HUES64 (cell line): ENCODE measurements around the gene E2F2.
A peak's percentile ranks its signal among the peaks of the same experiment; 100 is the strongest.

Source experiments
- H3K27ac ChIP-seq: 2 replicates; pipeline ENCODE4 v1.7.0; 2013; ENCODE audit warnings: low read depth, low read length, inconsistent platforms
- H3K27me3 ChIP-seq: 2 replicates; pipeline ENCODE4 v1.6.1; 2013; ENCODE audit warnings: mild to moderate bottlenecking, low read length; ENCODE audit not compliant: insufficient read depth
- H3K36me3 ChIP-seq: 2 replicates; pipeline ENCODE4 v1.6.1; 2013; ENCODE audit warnings: mild to moderate bottlenecking, low read length; ENCODE audit not compliant: insufficient read depth
- H3K4me1 ChIP-seq: 2 replicates; pipeline ENCODE4 v1.6.1; 2013; ENCODE audit warnings: mild to moderate bottlenecking, low read length, moderate library complexity; ENCODE audit not compliant: insufficient read depth
- H3K4me3 ChIP-seq: 2 replicates; pipeline ENCODE4 v1.5.1; 2013; ENCODE audit warnings: mild to moderate bottlenecking, low read length, moderate library complexity
- H3K9ac ChIP-seq: 2 replicates; pipeline ENCODE4 v1.6.1; 2013; ENCODE audit warnings: mild to moderate bottlenecking, low read depth, low read length
- H3K9me3 ChIP-seq: 2 replicates; pipeline ENCODE4 v1.6.1; 2013; ENCODE audit warnings: low read depth, low read length; ENCODE audit not compliant: insufficient read depth
- WGBS: fragments of 150-250, 120-280 bp; methylation state at CpG from one replicate; pipeline ENCODE4 v1.1.7; 2013; ENCODE audit warnings: missing lambda C conversion rate; 5-methylcytosine and 5-hydroxymethylcytosine counted together

The E2F2 gene

DNA sequence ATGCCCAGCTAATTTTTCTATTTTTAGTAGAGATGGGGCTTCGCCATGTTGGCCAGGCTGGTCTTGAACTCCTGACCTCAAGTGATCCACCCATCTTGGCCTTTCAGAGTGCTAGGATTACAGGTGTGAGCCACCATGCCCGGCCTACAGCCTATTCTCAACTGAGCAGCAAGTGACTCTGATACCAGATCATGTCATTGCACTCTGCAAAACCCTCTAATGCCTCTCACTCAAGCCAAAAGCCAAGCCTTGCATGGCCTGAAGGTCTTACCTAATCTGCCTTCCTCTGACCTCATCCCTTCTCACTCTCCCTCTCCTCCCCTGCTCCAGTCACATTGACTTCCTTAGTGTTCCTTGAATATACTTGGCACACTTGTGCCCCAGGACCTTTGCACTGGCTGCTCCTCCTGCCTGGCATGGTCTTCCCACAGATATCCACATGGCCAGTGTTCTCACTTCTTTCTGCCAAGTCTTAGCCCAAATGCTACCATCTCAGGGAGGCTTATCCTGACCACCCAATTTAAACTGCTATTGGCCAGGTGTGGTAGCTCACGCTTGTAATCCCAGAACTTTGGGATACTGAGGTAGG lies 38.8 kb downstream of the E2F2 start:
- H3K9me3 ChIP-seq: no peaks in the 10 kb centered on the region

DNA sequence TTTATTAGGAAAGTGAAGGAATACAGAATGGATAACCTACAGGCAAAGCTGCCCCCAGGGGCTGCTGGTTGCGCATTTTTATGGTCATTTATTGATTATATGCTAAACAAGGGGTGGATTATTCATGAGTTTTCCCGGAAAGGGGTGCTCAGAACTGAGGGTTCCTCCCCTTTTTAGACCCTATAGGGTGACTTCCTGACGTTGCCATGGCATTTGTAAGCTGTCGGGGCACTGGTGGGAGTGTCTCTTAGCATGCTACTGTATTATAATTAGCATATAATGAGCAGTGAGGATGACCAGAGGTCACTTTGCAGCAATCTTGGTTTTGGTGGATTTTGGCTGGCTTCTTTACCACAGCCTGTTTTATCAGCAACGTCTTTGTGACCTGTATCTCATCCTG lies 41.2 kb downstream of the E2F2 start:
- Histone ChIP-seq H3K4me1 (no peaks in the 10 kb centered on the region; the same call in 1 of the 2 replicates), H3K27me3 (peaks cover 14% of the 10 kb centered on the region; the same call in 1 of the 2 replicates), H3K36me3 (no peaks in the 10 kb centered on the region), H3K9ac (no peak overlapping the region), H3K4me3 (no peak overlapping the region), H3K9me3 (no peaks in the 10 kb centered on the region), H3K27ac (no peak overlapping the region)
- WGBS: 76% methylated on average over 3 of the region's 5 CpGs

More for the DNA sequence above, 38.8 kb downstream of the E2F2 start:
- no peaks in the 10 kb centered on the region for H3K4me1 ChIP-seq
- no peaks in the 10 kb centered on the region for H3K36me3 ChIP-seq
- WGBS: 87% methylated on average over 3 of the region's 3 CpGs
- no peak overlapping the region for H3K9ac ChIP-seq
- H3K27me3 ChIP-seq: 0 out of 2 replicates have a peak, but pooled peaks cover 2% of the 10 kb centered on the region
- no peak overlapping the region for H3K4me3 ChIP-seq
- H3K27ac ChIP-seq: no peak overlapping the region

DNA sequence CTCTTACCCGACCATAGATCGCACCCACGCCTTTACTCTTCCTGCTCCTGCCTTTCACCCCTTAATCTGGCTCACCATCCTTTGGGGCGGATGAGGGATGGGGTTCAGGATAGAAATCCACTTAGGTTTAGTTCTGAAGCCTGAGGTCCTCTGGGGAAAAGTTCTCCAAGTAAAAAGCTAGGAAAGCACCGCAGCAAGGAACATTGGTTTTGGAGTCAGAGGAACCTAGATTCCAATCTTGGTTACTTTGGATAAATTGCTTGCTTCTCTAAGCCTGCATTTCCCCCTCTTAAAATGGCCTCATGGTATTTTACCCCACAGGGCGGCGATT lies 46.1 kb downstream of the E2F2 start:
- no peaks in the 10 kb centered on the region for H3K9me3 ChIP-seq
- peak overlapping the region; percentile 67 for H3K4me3 ChIP-seq
- 58% methylated on average over 7 of the region's 7 CpGs for WGBS
- H3K36me3 ChIP-seq: no peaks in the 10 kb centered on the region
- H3K27me3 ChIP-seq: peaks cover 29% of the 10 kb centered on the region; the same call in 1 of the 2 replicates
- no peaks in the 10 kb centered on the region; the same call in 1 of the 2 replicates for H3K4me1 ChIP-seq
- no peak overlapping the region for H3K27ac ChIP-seq
- H3K9ac ChIP-seq: peak overlapping the region; percentile 3; the same call in 1 of the 2 replicates

DNA sequence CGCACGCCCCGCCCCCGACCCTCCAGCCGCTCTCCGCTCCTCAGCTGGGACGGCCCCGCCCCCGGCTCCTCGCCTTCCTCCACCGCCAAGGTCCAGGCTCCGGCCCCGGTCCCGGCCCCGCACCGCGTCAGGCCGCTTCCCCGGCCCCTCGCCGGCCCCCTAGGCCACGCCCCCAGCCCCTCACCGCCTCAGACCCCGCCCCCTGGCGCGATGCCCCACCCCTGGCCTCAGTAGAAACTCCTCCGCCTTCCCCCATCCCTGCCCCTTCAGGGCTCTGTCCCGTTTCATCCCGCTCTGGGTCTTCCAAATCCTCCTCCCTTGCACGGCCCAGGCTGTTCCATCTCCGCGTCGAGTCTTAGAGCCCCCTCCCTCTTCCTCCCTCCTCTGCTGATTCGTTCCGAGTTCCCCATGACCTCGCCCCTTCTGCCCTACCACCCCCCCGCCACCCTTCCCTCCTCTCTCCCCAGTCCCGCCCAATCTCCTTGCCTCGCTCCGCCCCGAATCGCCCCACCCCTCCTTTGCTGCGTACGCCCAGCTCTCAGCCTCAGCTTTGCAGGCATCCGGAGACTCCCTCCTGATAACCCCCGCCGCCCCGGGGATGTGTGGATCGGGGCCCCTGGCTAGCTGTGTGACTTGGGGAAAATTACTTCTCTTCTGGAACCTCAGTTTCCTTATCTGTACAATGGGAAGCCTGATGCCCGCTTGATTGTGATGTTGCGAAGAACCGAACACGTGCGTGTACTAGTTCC lies 46.6 kb downstream of the E2F2 start:
- Histone ChIP-seq H3K36me3 (no peaks in the 10 kb centered on the region), H3K9me3 (no peaks in the 10 kb centered on the region), H3K27ac (no peak overlapping the region; the same call in 1 of the 2 replicates), H3K27me3 (peaks cover 29% of the 10 kb centered on the region; the same call in 1 of the 2 replicates), H3K4me3 (peak overlapping the region; percentile 83), H3K4me1 (no peaks in the 10 kb centered on the region; the same call in 1 of the 2 replicates), H3K9ac (peak overlapping the region; percentile 3; the same call in 1 of the 2 replicates)
- 5% methylated on average over 50 of the region's 54 CpGs for WGBS

DNA sequence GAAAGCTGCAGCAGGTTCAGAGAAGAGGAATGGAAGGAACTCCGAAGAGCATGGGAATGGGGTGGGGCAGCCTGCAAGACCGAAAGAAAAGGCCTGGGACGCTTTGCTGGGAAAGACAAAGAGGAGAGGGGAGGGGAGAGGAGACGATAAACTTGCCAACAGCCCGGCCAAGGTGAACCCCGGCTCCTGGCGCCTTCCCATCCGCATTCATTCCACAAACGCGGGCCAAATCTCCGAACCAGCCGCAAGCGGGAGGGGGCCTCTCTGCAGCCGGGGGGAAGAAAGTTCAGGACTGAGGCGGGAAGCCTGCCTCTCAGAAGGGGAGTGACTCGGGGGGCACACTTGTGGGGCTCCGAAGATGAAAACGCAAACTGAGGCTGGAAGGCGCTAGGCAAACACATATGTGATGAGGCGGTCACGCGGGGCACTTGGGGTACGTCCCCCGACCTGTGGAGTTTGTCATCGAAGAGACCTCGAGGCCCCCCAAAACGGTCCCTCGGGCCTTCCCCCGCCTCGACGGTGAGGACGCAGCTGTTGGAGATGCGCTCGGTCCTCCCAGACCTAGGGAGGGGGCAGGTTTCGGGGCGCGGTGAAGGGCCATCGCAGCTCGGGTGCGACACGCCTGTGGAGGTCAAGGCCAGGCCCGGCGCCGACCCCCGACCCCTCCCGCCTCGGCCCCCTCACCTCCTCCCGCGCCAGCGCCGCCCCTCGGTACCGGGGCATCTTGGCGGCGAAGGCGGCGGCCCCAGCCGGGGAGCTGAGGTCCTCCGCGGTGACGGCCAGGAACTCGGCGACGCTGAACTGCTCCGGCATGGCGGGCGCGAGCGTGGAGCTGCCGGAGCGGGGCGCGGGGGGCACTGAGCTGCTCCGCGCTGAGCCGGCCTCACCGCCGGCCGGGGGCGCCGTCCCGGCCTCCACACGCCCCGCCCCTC lies 47.4 kb downstream of the E2F2 start, which contains the start of gene ASAP3:
ASAP3 (minus strand) TSS at position 859 of the 932 bp plus-strand sequence; CDS start at position 813, 46 bp downstream.
- under 1% methylated on average over 84 of the region's 84 CpGs for WGBS

DNA sequence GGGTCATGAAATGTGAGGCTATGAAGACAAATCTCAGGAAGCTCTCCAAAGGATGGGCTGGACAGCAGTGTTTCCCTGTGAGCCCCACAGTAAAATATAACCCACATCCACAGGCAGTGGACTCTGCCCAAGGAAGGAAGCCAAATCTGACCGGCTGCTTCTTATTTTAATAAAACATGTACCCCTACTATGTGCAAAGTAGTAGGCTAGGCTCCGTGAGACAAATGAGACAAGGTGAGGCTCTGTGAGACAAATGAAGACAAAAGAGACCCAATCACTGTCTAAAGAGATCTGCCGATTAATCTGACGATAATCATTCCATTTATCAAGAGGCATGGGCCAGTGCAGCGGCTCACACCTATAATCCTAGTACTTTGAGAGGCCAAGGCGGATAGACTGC lies 49.1 kb downstream of the E2F2 start:
- no peak overlapping the region for H3K9ac ChIP-seq
- peaks cover 27% of the 10 kb centered on the region; the same call in 1 of the 2 replicates for H3K27me3 ChIP-seq
- H3K36me3 ChIP-seq: no peaks in the 10 kb centered on the region
- 96% methylated on average over 6 of the region's 6 CpGs for WGBS
- H3K4me1 ChIP-seq: peaks cover 4% of the 10 kb centered on the region
- no peaks in the 10 kb centered on the region for H3K9me3 ChIP-seq
- no peak overlapping the region for H3K4me3 ChIP-seq
- H3K27ac ChIP-seq: no peak overlapping the region

More for the DNA sequence above, 47.4 kb downstream of the E2F2 start, which contains the start of gene ASAP3:
- Histone ChIP-seq H3K4me1 (peaks cover 4% of the 10 kb centered on the region), H3K27me3 (peaks cover 29% of the 10 kb centered on the region; the same call in 1 of the 2 replicates), H3K27ac (peak within 1 kb of the TSS; percentile 66; the same call in 1 of the 2 replicates), H3K9ac (peak within 1 kb of the TSS; percentile 83), H3K9me3 (no peaks in the 10 kb centered on the region), H3K36me3 (no peaks in the 10 kb centered on the region), H3K4me3 (peak within 1 kb of the TSS; percentile 83)

DNA sequence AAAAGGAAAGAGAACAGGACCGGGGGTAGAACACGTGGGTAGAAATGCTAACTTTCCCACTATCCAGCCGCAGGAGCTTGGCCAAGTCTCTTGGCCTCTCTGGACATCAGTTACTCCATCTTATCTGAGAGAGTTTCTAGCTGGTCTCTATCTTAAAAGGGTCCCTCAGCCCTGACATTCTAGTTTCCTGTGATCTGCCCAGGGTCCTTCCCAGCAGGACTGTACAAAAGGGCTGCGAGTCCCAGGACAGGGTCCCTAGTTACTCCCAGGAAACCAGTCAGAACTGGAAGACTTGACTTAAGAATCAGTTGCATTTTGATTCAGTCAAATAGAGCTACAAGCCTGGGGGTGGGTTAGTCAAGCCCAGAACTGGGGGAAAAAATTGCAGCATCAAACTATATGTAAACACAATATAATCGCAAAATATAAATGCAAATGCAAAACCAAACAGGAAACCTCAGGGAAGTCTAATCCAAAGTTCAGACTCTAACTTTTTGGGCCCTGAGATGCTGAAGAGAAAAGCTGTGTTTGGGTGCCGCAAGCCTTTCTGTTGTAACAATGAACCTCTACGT lies 49.9 kb downstream of the E2F2 start:
- Histone ChIP-seq H3K9ac (no peak overlapping the region), H3K9me3 (no peaks in the 10 kb centered on the region), H3K36me3 (no peaks in the 10 kb centered on the region), H3K4me1 (peaks cover 4% of the 10 kb centered on the region), H3K27ac (no peak overlapping the region), H3K27me3 (peaks cover 27% of the 10 kb centered on the region; the same call in 1 of the 2 replicates), H3K4me3 (no peak overlapping the region)
- 92% methylated on average over 7 of the region's 7 CpGs for WGBS

DNA sequence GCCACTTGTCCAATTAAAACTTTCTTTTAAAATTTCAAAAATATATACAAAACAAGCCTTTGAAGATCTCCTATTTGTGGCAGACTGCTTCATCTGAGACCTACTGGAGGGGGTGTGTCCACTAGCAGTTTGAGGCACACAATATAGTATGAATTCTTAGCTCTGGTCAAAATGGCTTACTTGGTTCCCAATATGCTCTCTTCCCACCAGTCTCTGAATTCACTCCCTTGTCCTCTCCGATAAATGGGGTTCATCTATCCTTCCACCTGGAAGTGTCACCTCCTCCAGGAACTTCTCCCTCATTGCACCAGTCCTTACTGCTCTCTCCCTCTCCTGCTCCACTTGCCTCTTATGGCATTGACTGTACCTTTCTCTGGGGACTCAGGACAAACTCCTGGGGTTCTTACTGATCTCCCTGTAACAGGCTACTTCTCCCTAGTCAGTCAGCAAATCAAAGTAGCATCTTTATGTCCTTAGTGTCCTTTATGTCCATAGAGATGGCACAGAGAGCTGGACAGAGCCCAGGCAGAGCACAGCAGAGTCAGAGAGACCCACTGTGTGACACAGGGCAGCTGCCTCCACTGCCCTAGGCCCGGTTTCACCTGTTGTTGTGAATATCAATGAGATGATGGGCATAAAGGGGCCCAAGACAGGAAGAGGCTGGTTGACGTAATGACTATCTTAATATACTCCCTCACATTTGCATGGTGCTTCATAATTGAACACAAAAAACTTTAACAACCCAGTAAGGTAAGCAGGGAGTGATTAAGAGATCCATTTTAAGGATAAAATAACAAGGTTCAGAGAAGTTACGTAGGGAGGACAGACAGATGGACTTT lies 50.6 kb downstream of the E2F2 start:
- Histone ChIP-seq H3K27me3 (peaks cover 20% of the 10 kb centered on the region; the same call in 1 of the 2 replicates), H3K9ac (no peak overlapping the region), H3K27ac (no peak overlapping the region), H3K4me3 (no peak overlapping the region), H3K4me1 (peaks cover 4% of the 10 kb centered on the region), H3K9me3 (no peaks in the 10 kb centered on the region), H3K36me3 (no peaks in the 10 kb centered on the region)
- 91% methylated on average over 4 of the region's 4 CpGs for WGBS

DNA sequence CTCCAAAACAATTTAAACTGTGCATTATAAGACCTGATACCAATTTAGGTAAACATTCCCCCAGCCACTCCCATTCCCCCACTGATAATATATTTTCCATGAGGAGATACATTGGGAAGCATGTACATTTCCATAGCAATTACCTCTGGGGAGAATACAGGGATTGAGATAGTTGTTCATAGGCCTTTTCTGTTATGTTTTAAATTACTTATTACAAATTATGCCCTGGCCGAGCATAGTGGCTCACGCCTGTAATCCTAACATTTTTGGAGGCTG lies 51.4 kb downstream of the E2F2 start:
- Histone ChIP-seq H3K4me1 (peaks cover 4% of the 10 kb centered on the region), H3K9ac (no peak overlapping the region), H3K4me3 (no peak overlapping the region), H3K36me3 (no peaks in the 10 kb centered on the region), H3K27me3 (peaks cover 14% of the 10 kb centered on the region; the same call in 1 of the 2 replicates), H3K27ac (no peak overlapping the region), H3K9me3 (no peaks in the 10 kb centered on the region)
- 85% methylated on average over 2 of the region's 2 CpGs for WGBS
